ENCODE measurements around the gene DCAF11. TPM values are rescaled to one million over a fixed set of nuclear protein-coding genes. Genes with fewer than 3 reads are reported as not detected.

Gene DCAF11
- total and polyA plus RNA-seq, 12 donors, result 19.7 to 99.7 (median 70.8) TPM

GRCh38 chr14:24113379-24113800 lies 1.2 kb upstream of the DCAF11 start:
- TF ChIP-seq CTCF (IDR thresholded peaks at IDR 0.05), result no peak
- H3K9me3 ChIP-seq, result no peaks in the 10 kb centered on the region
- no peaks in the 10 kb centered on the region for H3K27me3 ChIP-seq
- no peak for DNase-seq
- 20 to 21% methylated on average over 15 of the region's 15 CpGs for WGBS, 2 donors
- intact Hi-C loops (cut with DNase I), result loop anchor here in 3 of 10 donors (5.0 kb wide), 2 partner anchors 34 to 49 kb away; partner anchors contain the start of genes PSME2 (in 2 of the 3), RNF31 (in 2 of the 3) and IRF9 (in 1 of the 3)
- H3K36me3 ChIP-seq, result peaks cover 0 to 22% (median 15%) of the 10 kb centered on the region in 9 donors
- peak overlapping the region; percentile 90 to 99 (median 98) for H3K27ac ChIP-seq
- H3K4me1 ChIP-seq, result peaks cover 6 to 41% (median 19%) of the 10 kb centered on the region in 9 donors
- peak overlapping the region; percentile 24 to 80 (median 69) for H3K4me3 ChIP-seq
- ATAC-seq, result peak in 4 of 8 donors; percentile 0 to 4 (median 2)

GRCh38 chr14:24113801-24114531 lies 611 bp upstream of the DCAF11 start:
- DNase-seq (peak; percentile 82 to 91), ATAC-seq (peak; percentile 39 to 76 (median 64))
- no peak for TF ChIP-seq CTCF (IDR thresholded peaks at IDR 0.05)
- intact Hi-C loops (cut with DNase I), result loop anchor here in 4 of 10 donors (2.0 to 5.0 kb wide), 5 partner anchors 17 to 48 kb away; partner anchors contain the start of genes PSME2 (in 3 of the 4), RNF31 (in 3 of the 4), FITM1 (in 2 of the 4) and EMC9 (in 1 of the 4)
- H3K4me3 ChIP-seq, result peak overlapping the region; percentile 24 to 80 (median 69)
- peaks cover 0 to 28% (median 21%) of the 10 kb centered on the region in 9 donors for H3K36me3 ChIP-seq
- H3K4me1 ChIP-seq, result peaks cover 6 to 35% (median 17%) of the 10 kb centered on the region in 9 donors
- no peaks in the 10 kb centered on the region for H3K9me3 ChIP-seq
- H3K27ac ChIP-seq, result peak overlapping the region; percentile 90 to 99 (median 98)
- 0% methylated on average over 42 of the region's 42 CpGs for WGBS, 2 donors
- no peaks in the 10 kb centered on the region for H3K27me3 ChIP-seq

- peak overlapping the region; percentile 90 to 99 (median 98) for H3K27ac ChIP-seq
- H3K36me3 ChIP-seq, result peaks cover 0 to 44% (median 35%) of the 10 kb centered on the region in 9 donors
- no peak for ATAC-seq
- no peak for TF ChIP-seq CTCF (IDR thresholded peaks at IDR 0.05)
- intact Hi-C loops (cut with DNase I), result loop anchor here in 3 of 10 donors (1.0 to 2.0 kb wide), 4 partner anchors 15 to 31 kb away; partner anchors contain the start of genes FITM1 (in 2 of the 3), EMC9 (in 1 of the 3), PSME2 (in 1 of the 3) and RNF31 (in 1 of the 3)
- peak overlapping the region; percentile 23 to 80 (median 69) for H3K4me3 ChIP-seq
- H3K9me3 ChIP-seq, result no peaks in the 10 kb centered on the region
- H3K4me1 ChIP-seq, result peaks cover 6 to 30% (median 17%) of the 10 kb centered on the region in 9 donors
- peak in 1 of 2 donors; percentile 13 for DNase-seq
- H3K27me3 ChIP-seq, result no peaks in the 10 kb centered on the region
- 3% methylated on average over 14 of the region's 14 CpGs for WGBS, 2 donors
Observed at GRCh38 chr14:24115422-24116127, 998 bp downstream of the DCAF11 start.

Measured in heart right ventricle (tissue), 16 donors.